SK-N-SH (cell line): ENCODE data around the gene XCR1.

Experiments
- CTCF ChIP-seq: fragments of 200-600 bp; sonication (generic); IDR thresholded peaks from 2 replicates; pipeline ENCODE4 v1.6.1; 2017; ENCODE audit warnings: antibody characterized with exemption, mild to moderate bottlenecking, moderate library complexity
- EZH2phosphoT487 ChIP-seq: fragments of 200-600 bp; sonication (generic); IDR thresholded peaks from 2 replicates; pipeline ENCODE4 v1.6.1; 2017; ENCODE audit warnings: low read depth, mixed run types, mild to moderate bottlenecking, antibody characterized with exemption, moderate library complexity, borderline replicate concordance
- JUND ChIP-seq: IDR thresholded peaks from 2 replicates; pipeline ENCODE4 v1.4.0; 2012
- MXI1 ChIP-seq: IDR thresholded peaks from 2 replicates; pipeline ENCODE4 v1.6.1; 2012; ENCODE audit warnings: mild to moderate bottlenecking, low read depth, low read length, improper control_type of control experiment
- RAD21 ChIP-seq: IDR thresholded peaks from 2 replicates; pipeline ENCODE4 v1.6.1; 2012; ENCODE audit warnings: mild to moderate bottlenecking, low read length
- RFX5 ChIP-seq: IDR thresholded peaks from 2 replicates; pipeline ENCODE4 v1.6.1; 2012; ENCODE audit warnings: mild to moderate bottlenecking, improper control_type of control experiment, low read length

GRCh38 chr3:45978006-45978761 lies 49.1 kb downstream of the XCR1 start:
- TF ChIP-seq CTCF (no peak), RAD21 (no peak), JUND (no peak), RFX5 (no peak), EZH2phosphoT487 (no peak), MXI1 (no peak)
